T-helper 1 cell treated with Interleukin-12 subunit alpha and Interleukin-12 subunit beta and Interleukin-4 antibody, amounts not matched to agents 30 μg/mL and 1 μg/mL, for 36 hours (primary cell): ENCODE data around the gene MYO1B.

Experiments
- H3K27ac Mint-ChIP-seq: one replicate; pipeline ENCODE4 v1.8.0; 2021; ENCODE audit warnings: mild to moderate bottlenecking, mixed read lengths
- H3K27me3 Mint-ChIP-seq: one replicate; pipeline ENCODE4 v1.8.0; 2021; ENCODE audit warnings: low read depth, mixed read lengths
- H3K36me3 Mint-ChIP-seq: one replicate; pipeline ENCODE4 v1.8.0; 2021; ENCODE audit warnings: low read depth, mixed read lengths
- H3K4me1 Mint-ChIP-seq: one replicate; pipeline ENCODE4 v1.8.0; 2021; ENCODE audit warnings: low read depth, mixed read lengths
- H3K4me3 Mint-ChIP-seq: one replicate; pipeline ENCODE4 v1.8.0; 2021; ENCODE audit warnings: mild to moderate bottlenecking, moderate library complexity, mixed read lengths
- H3K9me3 Mint-ChIP-seq: one replicate; pipeline ENCODE4 v1.8.0; 2021; ENCODE audit warnings: mixed read lengths

Gene MYO1B

GRCh38 chr2:191325651-191326365, 80.6 kb downstream of the MYO1B start:
- no peak overlapping the region for H3K4me3 Mint-ChIP-seq
- H3K9me3 Mint-ChIP-seq: peaks cover 8% of the 10 kb centered on the region
- peaks cover 14% of the 10 kb centered on the region for H3K4me1 Mint-ChIP-seq
- H3K36me3 Mint-ChIP-seq: peaks cover 8% of the 10 kb centered on the region
- no peak overlapping the region for H3K27ac Mint-ChIP-seq
- H3K27me3 Mint-ChIP-seq: peaks cover 4% of the 10 kb centered on the region

- Mint-ChIP-seq H3K36me3 (peaks cover 12% of the 10 kb centered on the region), H3K27ac (no peak overlapping the region), H3K27me3 (no peaks in the 10 kb centered on the region), H3K4me3 (no peak overlapping the region), H3K4me1 (peaks cover 3% of the 10 kb centered on the region), H3K9me3 (peaks cover 8% of the 10 kb centered on the region)
These were observed 82.3 kb downstream of the MYO1B start for GRCh38 chr2:191327484-191327883.

- Mint-ChIP-seq H3K27me3 (no peaks in the 10 kb centered on the region), H3K27ac (no peak overlapping the region), H3K9me3 (peaks cover 5% of the 10 kb centered on the region), H3K4me1 (no peaks in the 10 kb centered on the region), H3K4me3 (no peak overlapping the region), H3K36me3 (peaks cover 11% of the 10 kb centered on the region)
These were observed 83.1 kb downstream of the MYO1B start for GRCh38 chr2:191328150-191328809.

- Mint-ChIP-seq H3K4me1 (no peaks in the 10 kb centered on the region), H3K27ac (no peak overlapping the region), H3K36me3 (peaks cover 10% of the 10 kb centered on the region), H3K27me3 (no peaks in the 10 kb centered on the region), H3K4me3 (no peak overlapping the region), H3K9me3 (no peaks in the 10 kb centered on the region)
These were observed 84.6 kb downstream of the MYO1B start for GRCh38 chr2:191329841-191330240.

- H3K27me3 Mint-ChIP-seq: no peaks in the 10 kb centered on the region
- H3K4me1 Mint-ChIP-seq: no peaks in the 10 kb centered on the region
- H3K4me3 Mint-ChIP-seq: no peak overlapping the region
- peaks cover 10% of the 10 kb centered on the region for H3K36me3 Mint-ChIP-seq
- H3K9me3 Mint-ChIP-seq: no peaks in the 10 kb centered on the region
- H3K27ac Mint-ChIP-seq: no peak overlapping the region
These were observed 88.7 kb downstream of the MYO1B start for GRCh38 chr2:191333911-191334357.

- Mint-ChIP-seq H3K9me3 (no peaks in the 10 kb centered on the region), H3K27ac (no peak overlapping the region), H3K4me1 (no peaks in the 10 kb centered on the region), H3K36me3 (peaks cover 8% of the 10 kb centered on the region), H3K4me3 (no peak overlapping the region), H3K27me3 (no peaks in the 10 kb centered on the region)
These were observed 90.8 kb downstream of the MYO1B start for GRCh38 chr2:191335875-191336464.

- no peak overlapping the region for H3K4me3 Mint-ChIP-seq
- no peaks in the 10 kb centered on the region for H3K36me3 Mint-ChIP-seq
- H3K27ac Mint-ChIP-seq: no peak overlapping the region
- no peaks in the 10 kb centered on the region for H3K9me3 Mint-ChIP-seq
- H3K27me3 Mint-ChIP-seq: no peaks in the 10 kb centered on the region
- H3K4me1 Mint-ChIP-seq: no peaks in the 10 kb centered on the region
These were observed 96.2 kb downstream of the MYO1B start for GRCh38 chr2:191341436-191341835.

GRCh38 chr2:191343796-191344338, 98.7 kb downstream of the MYO1B start:
- peaks cover 1% of the 10 kb centered on the region for H3K36me3 Mint-ChIP-seq
- no peak overlapping the region for H3K4me3 Mint-ChIP-seq
- no peak overlapping the region for H3K27ac Mint-ChIP-seq
- no peaks in the 10 kb centered on the region for H3K27me3 Mint-ChIP-seq
- H3K9me3 Mint-ChIP-seq: no peaks in the 10 kb centered on the region
- no peaks in the 10 kb centered on the region for H3K4me1 Mint-ChIP-seq

- Mint-ChIP-seq H3K27ac (no peak overlapping the region), H3K36me3 (peaks cover 5% of the 10 kb centered on the region), H3K4me1 (no peaks in the 10 kb centered on the region), H3K9me3 (no peaks in the 10 kb centered on the region), H3K27me3 (no peaks in the 10 kb centered on the region), H3K4me3 (no peak overlapping the region)
These were observed 100.6 kb downstream of the MYO1B start for GRCh38 chr2:191345788-191346187.

GRCh38 chr2:191347154-191347553, 102.0 kb downstream of the MYO1B start:
- H3K27ac Mint-ChIP-seq: no peak overlapping the region
- no peaks in the 10 kb centered on the region for H3K27me3 Mint-ChIP-seq
- H3K36me3 Mint-ChIP-seq: peaks cover 5% of the 10 kb centered on the region
- H3K9me3 Mint-ChIP-seq: no peaks in the 10 kb centered on the region
- H3K4me1 Mint-ChIP-seq: no peaks in the 10 kb centered on the region
- H3K4me3 Mint-ChIP-seq: no peak overlapping the region

GRCh38 chr2:191347881-191348280, 102.7 kb downstream of the MYO1B start:
- Mint-ChIP-seq H3K27ac (no peak overlapping the region), H3K27me3 (no peaks in the 10 kb centered on the region), H3K9me3 (no peaks in the 10 kb centered on the region), H3K36me3 (peaks cover 5% of the 10 kb centered on the region), H3K4me1 (no peaks in the 10 kb centered on the region), H3K4me3 (no peak overlapping the region)

- H3K27me3 Mint-ChIP-seq: no peaks in the 10 kb centered on the region
- no peak overlapping the region for H3K4me3 Mint-ChIP-seq
- no peaks in the 10 kb centered on the region for H3K4me1 Mint-ChIP-seq
- H3K9me3 Mint-ChIP-seq: peaks cover 3% of the 10 kb centered on the region
- H3K36me3 Mint-ChIP-seq: peaks cover 5% of the 10 kb centered on the region
- H3K27ac Mint-ChIP-seq: no peak overlapping the region
These were observed 104.8 kb downstream of the MYO1B start for GRCh38 chr2:191349990-191350389.

GRCh38 chr2:191350826-191351225, 105.6 kb downstream of the MYO1B start:
- no peak overlapping the region for H3K27ac Mint-ChIP-seq
- peaks cover 5% of the 10 kb centered on the region for H3K36me3 Mint-ChIP-seq
- H3K27me3 Mint-ChIP-seq: no peaks in the 10 kb centered on the region
- peaks cover 5% of the 10 kb centered on the region for H3K9me3 Mint-ChIP-seq
- H3K4me1 Mint-ChIP-seq: no peaks in the 10 kb centered on the region
- H3K4me3 Mint-ChIP-seq: no peak overlapping the region

- Mint-ChIP-seq H3K27me3 (no peaks in the 10 kb centered on the region), H3K27ac (no peak overlapping the region), H3K4me3 (no peak overlapping the region), H3K36me3 (peaks cover 5% of the 10 kb centered on the region), H3K4me1 (no peaks in the 10 kb centered on the region), H3K9me3 (peaks cover 5% of the 10 kb centered on the region)
These were observed 106.1 kb downstream of the MYO1B start for GRCh38 chr2:191351298-191351697.

- Mint-ChIP-seq H3K9me3 (peaks cover 5% of the 10 kb centered on the region), H3K4me3 (no peak overlapping the region), H3K27me3 (no peaks in the 10 kb centered on the region), H3K4me1 (no peaks in the 10 kb centered on the region), H3K27ac (no peak overlapping the region), H3K36me3 (peaks cover 5% of the 10 kb centered on the region)
These were observed 106.7 kb downstream of the MYO1B start for GRCh38 chr2:191351921-191352320.
